ENCODE results near the gene BCL11B.

BCL11B gene

GRCh38 chr14:99213527-99213971 lies 58.4 kb downstream of the BCL11B start:
- H3K27ac ChIP-seq (ENCODE audit: low read depth, low read length, severe bottlenecking) = no peak overlapping the region
- no peaks in the 10 kb centered on the region for H3K9me3 ChIP-seq (ENCODE audit: control insufficient read depth, low read length)
- H3K4me3 ChIP-seq (ENCODE audit: extremely low read depth, insufficient read depth, low read length, poor library complexity, severe bottlenecking) = no peak overlapping the region
- WGBS, 2 experiments (ENCODE audit: insufficient coverage in 2 of 2) = 88 to 91% methylated on average over 10 to 12 of the region's 12 CpGs
- H3K36me3 ChIP-seq (ENCODE audit: control insufficient read depth, insufficient read depth, low read length) = no peaks in the 10 kb centered on the region
- H3K4me1 ChIP-seq (ENCODE audit: control insufficient read depth, insufficient read depth, low read length, poor library complexity, severe bottlenecking) = peaks cover 3% of the 10 kb centered on the region

- Histone ChIP-seq H3K36me3 (ENCODE audit: control insufficient read depth, insufficient read depth, low read length) (no peaks in the 10 kb centered on the region), H3K27ac (ENCODE audit: low read depth, low read length, severe bottlenecking) (no peak overlapping the region), H3K4me1 (ENCODE audit: control insufficient read depth, insufficient read depth, low read length, poor library complexity, severe bottlenecking) (no peaks in the 10 kb centered on the region), H3K9me3 (ENCODE audit: control insufficient read depth, low read length) (no peaks in the 10 kb centered on the region), H3K4me3 (ENCODE audit: extremely low read depth, insufficient read depth, low read length, poor library complexity, severe bottlenecking) (no peak overlapping the region)
- WGBS, 2 experiments (ENCODE audit: insufficient coverage in 2 of 2) = 94 to 95% methylated on average over 6 to 8 of the region's 11 CpGs
Observed at GRCh38 chr14:99213101-99213500, 58.9 kb downstream of the BCL11B start.

GRCh38 chr14:99212646-99213045 lies 59.4 kb downstream of the BCL11B start:
- Histone ChIP-seq H3K36me3 (ENCODE audit: control insufficient read depth, insufficient read depth, low read length) (no peaks in the 10 kb centered on the region), H3K27ac (ENCODE audit: low read depth, low read length, severe bottlenecking) (no peak overlapping the region), H3K4me3 (ENCODE audit: extremely low read depth, insufficient read depth, low read length, poor library complexity, severe bottlenecking) (no peak overlapping the region), H3K9me3 (ENCODE audit: control insufficient read depth, low read length) (no peaks in the 10 kb centered on the region), H3K4me1 (ENCODE audit: control insufficient read depth, insufficient read depth, low read length, poor library complexity, severe bottlenecking) (no peaks in the 10 kb centered on the region)
- WGBS, 2 experiments (ENCODE audit: insufficient coverage in 2 of 2) = 80 to 86% methylated on average over 1 to 3 of the region's 3 CpGs

GRCh38 chr14:99212199-99212598 lies 59.8 kb downstream of the BCL11B start:
- Histone ChIP-seq H3K9me3 (ENCODE audit: control insufficient read depth, low read length) (no peaks in the 10 kb centered on the region), H3K36me3 (ENCODE audit: control insufficient read depth, insufficient read depth, low read length) (no peaks in the 10 kb centered on the region), H3K4me1 (ENCODE audit: control insufficient read depth, insufficient read depth, low read length, poor library complexity, severe bottlenecking) (no peaks in the 10 kb centered on the region), H3K4me3 (ENCODE audit: extremely low read depth, insufficient read depth, low read length, poor library complexity, severe bottlenecking) (no peak overlapping the region), H3K27ac (ENCODE audit: low read depth, low read length, severe bottlenecking) (no peak overlapping the region)
- WGBS, 2 experiments (ENCODE audit: insufficient coverage in 2 of 2) = 90 to 94% methylated on average over 5 to 7 of the region's 7 CpGs

- Histone ChIP-seq H3K4me1 (ENCODE audit: control insufficient read depth, insufficient read depth, low read length, poor library complexity, severe bottlenecking) (no peaks in the 10 kb centered on the region), H3K27ac (ENCODE audit: low read depth, low read length, severe bottlenecking) (no peak overlapping the region), H3K9me3 (ENCODE audit: control insufficient read depth, low read length) (no peaks in the 10 kb centered on the region), H3K36me3 (ENCODE audit: control insufficient read depth, insufficient read depth, low read length) (no peaks in the 10 kb centered on the region), H3K4me3 (ENCODE audit: extremely low read depth, insufficient read depth, low read length, poor library complexity, severe bottlenecking) (no peak overlapping the region)
- 90 to 92% methylated on average over 6 to 7 of the region's 9 CpGs for WGBS, 2 experiments (ENCODE audit: insufficient coverage in 2 of 2)
Observed at GRCh38 chr14:99211410-99211809, 60.6 kb downstream of the BCL11B start.

- WGBS, 2 experiments (ENCODE audit: insufficient coverage in 2 of 2) = 90% methylated on average over 7 to 8 of the region's 8 CpGs
- Histone ChIP-seq H3K4me3 (ENCODE audit: extremely low read depth, insufficient read depth, low read length, poor library complexity, severe bottlenecking) (no peak overlapping the region), H3K27ac (ENCODE audit: low read depth, low read length, severe bottlenecking) (no peak overlapping the region), H3K4me1 (ENCODE audit: control insufficient read depth, insufficient read depth, low read length, poor library complexity, severe bottlenecking) (no peaks in the 10 kb centered on the region), H3K9me3 (ENCODE audit: control insufficient read depth, low read length) (no peaks in the 10 kb centered on the region), H3K36me3 (ENCODE audit: control insufficient read depth, insufficient read depth, low read length) (no peaks in the 10 kb centered on the region)
Observed at GRCh38 chr14:99210333-99210732, 61.7 kb downstream of the BCL11B start.

GRCh38 chr14:99209409-99209808 lies 62.6 kb downstream of the BCL11B start:
- H3K27ac ChIP-seq (ENCODE audit: low read depth, low read length, severe bottlenecking) = no peak overlapping the region
- no peak overlapping the region for H3K4me3 ChIP-seq (ENCODE audit: extremely low read depth, insufficient read depth, low read length, poor library complexity, severe bottlenecking)
- no peaks in the 10 kb centered on the region for H3K36me3 ChIP-seq (ENCODE audit: control insufficient read depth, insufficient read depth, low read length)
- 91 to 94% methylated on average over 4 to 5 of the region's 7 CpGs for WGBS, 2 experiments (ENCODE audit: insufficient coverage in 2 of 2)
- no peaks in the 10 kb centered on the region for H3K4me1 ChIP-seq (ENCODE audit: control insufficient read depth, insufficient read depth, low read length, poor library complexity, severe bottlenecking)
- H3K9me3 ChIP-seq (ENCODE audit: control insufficient read depth, low read length) = no peaks in the 10 kb centered on the region

GRCh38 chr14:99208318-99208717 lies 63.7 kb downstream of the BCL11B start:
- H3K36me3 ChIP-seq (ENCODE audit: control insufficient read depth, insufficient read depth, low read length) = no peaks in the 10 kb centered on the region
- WGBS, 2 experiments (ENCODE audit: insufficient coverage in 2 of 2) = 89 to 94% methylated on average over 7 to 8 of the region's 9 CpGs
- no peak overlapping the region for H3K4me3 ChIP-seq (ENCODE audit: extremely low read depth, insufficient read depth, low read length, poor library complexity, severe bottlenecking)
- H3K4me1 ChIP-seq (ENCODE audit: control insufficient read depth, insufficient read depth, low read length, poor library complexity, severe bottlenecking) = no peaks in the 10 kb centered on the region
- no peaks in the 10 kb centered on the region for H3K9me3 ChIP-seq (ENCODE audit: control insufficient read depth, low read length)
- no peak overlapping the region for H3K27ac ChIP-seq (ENCODE audit: low read depth, low read length, severe bottlenecking)

- Histone ChIP-seq H3K4me3 (ENCODE audit: extremely low read depth, insufficient read depth, low read length, poor library complexity, severe bottlenecking) (no peak overlapping the region), H3K27ac (ENCODE audit: low read depth, low read length, severe bottlenecking) (no peak overlapping the region), H3K36me3 (ENCODE audit: control insufficient read depth, insufficient read depth, low read length) (no peaks in the 10 kb centered on the region), H3K4me1 (ENCODE audit: control insufficient read depth, insufficient read depth, low read length, poor library complexity, severe bottlenecking) (no peaks in the 10 kb centered on the region), H3K9me3 (ENCODE audit: control insufficient read depth, low read length) (no peaks in the 10 kb centered on the region)
- WGBS, 2 experiments (ENCODE audit: insufficient coverage in 2 of 2) = 79 to 100% methylated on average over 1 to 3 of the region's 4 CpGs
Observed at GRCh38 chr14:99207456-99207855, 64.5 kb downstream of the BCL11B start.

GRCh38 chr14:99206090-99206489 lies 65.9 kb downstream of the BCL11B start:
- Histone ChIP-seq H3K27ac (ENCODE audit: low read depth, low read length, severe bottlenecking) (no peak overlapping the region), H3K36me3 (ENCODE audit: control insufficient read depth, insufficient read depth, low read length) (no peaks in the 10 kb centered on the region), H3K9me3 (ENCODE audit: control insufficient read depth, low read length) (no peaks in the 10 kb centered on the region), H3K4me3 (ENCODE audit: extremely low read depth, insufficient read depth, low read length, poor library complexity, severe bottlenecking) (no peak overlapping the region), H3K4me1 (ENCODE audit: control insufficient read depth, insufficient read depth, low read length, poor library complexity, severe bottlenecking) (no peaks in the 10 kb centered on the region)
- WGBS, 2 experiments (ENCODE audit: insufficient coverage in 2 of 2) = 87 to 96% methylated on average over 4 of the region's 4 CpGs

GRCh38 chr14:99205086-99205688 lies 66.8 kb downstream of the BCL11B start:
- Histone ChIP-seq H3K27ac (ENCODE audit: low read depth, low read length, severe bottlenecking) (no peak overlapping the region), H3K4me1 (ENCODE audit: control insufficient read depth, insufficient read depth, low read length, poor library complexity, severe bottlenecking) (no peaks in the 10 kb centered on the region), H3K4me3 (ENCODE audit: extremely low read depth, insufficient read depth, low read length, poor library complexity, severe bottlenecking) (no peak overlapping the region), H3K9me3 (ENCODE audit: control insufficient read depth, low read length) (no peaks in the 10 kb centered on the region), H3K36me3 (ENCODE audit: control insufficient read depth, insufficient read depth, low read length) (no peaks in the 10 kb centered on the region)
- WGBS, 2 experiments (ENCODE audit: insufficient coverage in 2 of 2) = 89 to 93% methylated on average over 14 to 16 of the region's 17 CpGs
